Upper lobe of left lung (tissue), 4 donors: ENCODE measurements around the gene MAPK8IP1.

Experiments
- CTCF ChIP-seq, 6 experiments: fragments of 450-650 bp in 4 of 6; fragments of 200-600 bp in 2 of 6; sonication (generic) in 2 of 6; IDR thresholded peaks; one replicate each; pipeline ENCODE4 v1.5.1; 2016 to 2019; ENCODE audit warnings: antibody characterized with exemption in 6 of 6
- EP300 ChIP-seq, 4 donors: sonication (generic); formaldehyde crosslinking; IDR thresholded peaks; one replicate each; pipeline ENCODE4 v1.5.1; 2017; ENCODE audit warnings: antibody characterized with exemption in 4 of 4, control low read depth in 2 of 4
- POLR2A ChIP-seq, 4 donors: fragments of 450-650 bp; IDR thresholded peaks; one replicate each; pipeline ENCODE4 v1.5.1; 2016 to 2017; ENCODE audit warnings: antibody characterized with exemption in 4 of 4, mild to moderate bottlenecking in 2 of 4
- POLR2AphosphoS5 ChIP-seq, 2 donors: sonication (generic); formaldehyde crosslinking; IDR thresholded peaks; one replicate each; pipeline ENCODE4 v1.5.1; 2017; ENCODE audit warnings: antibody characterized with exemption in 2 of 2

GRCh38 chr11:45884596-45885185, 760 bp upstream of the MAPK8IP1 start:
- TF ChIP-seq CTCF (IDR thresholded peaks at IDR 0.05): no peak
- no peak for TF ChIP-seq POLR2A (IDR thresholded peaks at IDR 0.05)
- no peak for TF ChIP-seq POLR2AphosphoS5 (IDR thresholded peaks at IDR 0.05)
- TF ChIP-seq EP300 (IDR thresholded peaks at IDR 0.05): no peak
